A673 (cell line): ENCODE data around the gene PCBD2.

Source experiments
- EZH2 ChIP-seq: fragments of 200-600 bp; sonication (generic); IDR thresholded peaks from 2 replicates; pipeline ENCODE4 v1.6.1; 2017; ENCODE audit warnings: borderline replicate concordance, low read depth, mild to moderate bottlenecking, mixed read lengths, antibody characterized with exemption, low read length; ENCODE audit not compliant: poor library complexity, severe bottlenecking
- TF ChIP-seq, protein P1 (sequence below): fragments of 300-800, 200-600 bp; sonication (generic); conservative IDR thresholded peaks from 2 replicates; pipeline ENCODE4 v1.5.1; 2017; ENCODE audit warnings: low read depth, mild to moderate bottlenecking, antibody characterized with exemption, low read length, moderate library complexity, mixed read lengths

DNA sequence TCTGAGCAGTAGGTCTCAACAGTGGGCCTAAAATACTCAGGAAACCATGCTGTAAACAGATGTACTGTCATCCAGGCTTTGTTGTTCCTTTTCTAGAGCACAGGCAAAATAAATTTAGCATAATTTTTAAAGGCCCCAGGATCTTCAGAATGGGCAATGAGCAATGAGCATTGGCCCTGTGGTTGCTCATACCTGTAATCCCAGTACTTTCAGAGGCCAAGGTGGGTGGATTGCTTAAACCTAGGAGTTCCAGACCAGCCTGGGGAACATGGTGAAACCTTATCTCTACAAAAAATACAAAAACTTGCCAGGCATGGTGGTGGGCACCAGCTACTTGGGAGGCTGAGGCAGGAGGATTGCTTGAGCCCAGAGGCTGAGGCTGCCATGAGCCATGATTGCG lies 13.5 kb upstream of the PCBD2 start:
- TF ChIP-seq, protein P1, sequence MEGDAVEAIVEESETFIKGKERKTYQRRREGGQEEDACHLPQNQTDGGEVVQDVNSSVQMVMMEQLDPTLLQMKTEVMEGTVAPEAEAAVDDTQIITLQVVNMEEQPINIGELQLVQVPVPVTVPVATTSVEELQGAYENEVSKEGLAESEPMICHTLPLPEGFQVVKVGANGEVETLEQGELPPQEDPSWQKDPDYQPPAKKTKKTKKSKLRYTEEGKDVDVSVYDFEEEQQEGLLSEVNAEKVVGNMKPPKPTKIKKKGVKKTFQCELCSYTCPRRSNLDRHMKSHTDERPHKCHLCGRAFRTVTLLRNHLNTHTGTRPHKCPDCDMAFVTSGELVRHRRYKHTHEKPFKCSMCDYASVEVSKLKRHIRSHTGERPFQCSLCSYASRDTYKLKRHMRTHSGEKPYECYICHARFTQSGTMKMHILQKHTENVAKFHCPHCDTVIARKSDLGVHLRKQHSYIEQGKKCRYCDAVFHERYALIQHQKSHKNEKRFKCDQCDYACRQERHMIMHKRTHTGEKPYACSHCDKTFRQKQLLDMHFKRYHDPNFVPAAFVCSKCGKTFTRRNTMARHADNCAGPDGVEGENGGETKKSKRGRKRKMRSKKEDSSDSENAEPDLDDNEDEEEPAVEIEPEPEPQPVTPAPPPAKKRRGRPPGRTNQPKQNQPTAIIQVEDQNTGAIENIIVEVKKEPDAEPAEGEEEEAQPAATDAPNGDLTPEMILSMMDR: no peak
- no peak for TF ChIP-seq EZH2
